ENCODE data around the gene SLC22A15.
A peak's percentile ranks its signal among the peaks of the same experiment; 100 is the strongest.
"Not testable (repeated sequence)": the region's sequence is repeated elsewhere in the genome, so short reads cannot be mapped to it uniquely, and the experiment has no call there.

The SLC22A15 gene

GRCh38 chr1:115980998-115981993 is 5.0 kb downstream of the SLC22A15 start:
- DNase-seq = peak in 5 of 14 donors; percentile 29 to 67 (median 59)

- no peak for DNase-seq
Measured at GRCh38 chr1:115982400-115982799, 6.1 kb downstream of the SLC22A15 start.

GRCh38 chr1:115983584-115983983 is 7.3 kb downstream of the SLC22A15 start:
- DNase-seq = no peak

- DNase-seq = no peak
Measured at GRCh38 chr1:115987623-115988022, 11.3 kb downstream of the SLC22A15 start.

- no peak for DNase-seq
Measured at GRCh38 chr1:115988953-115989352, 12.6 kb downstream of the SLC22A15 start.

- DNase-seq = no peak
Measured at GRCh38 chr1:115989699-115990098, 13.4 kb downstream of the SLC22A15 start.

GRCh38 chr1:115991909-115992308 is 15.6 kb downstream of the SLC22A15 start:
- DNase-seq = peak in 1 of 14 donors; percentile 20

GRCh38 chr1:115997921-115998320 is 21.6 kb downstream of the SLC22A15 start:
- not testable (repeated sequence) for DNase-seq

- peak in 1 of 14 donors; percentile 25 for DNase-seq
Measured at GRCh38 chr1:116001739-116002487, 25.6 kb downstream of the SLC22A15 start.

GRCh38 chr1:116002781-116003420 is 26.6 kb downstream of the SLC22A15 start:
- peak in 12 of 14 donors; percentile 11 to 86 (median 64) for DNase-seq

- no peak for DNase-seq
Measured at GRCh38 chr1:116003823-116004222, 27.5 kb downstream of the SLC22A15 start.

GRCh38 chr1:116006486-116006964 is 30.2 kb downstream of the SLC22A15 start:
- DNase-seq = no peak

GRCh38 chr1:116008656-116009390 is 32.5 kb downstream of the SLC22A15 start:
- peak in 9 of 14 donors; percentile 12 to 63 (median 47) for DNase-seq

- DNase-seq = peak in 1 of 14 donors; percentile 13
Measured at GRCh38 chr1:116012716-116013115, 36.4 kb downstream of the SLC22A15 start.

- no peak for DNase-seq
Measured at GRCh38 chr1:116015679-116016078, 39.4 kb downstream of the SLC22A15 start.

GRCh38 chr1:116018007-116018406 is 41.7 kb downstream of the SLC22A15 start:
- no peak for DNase-seq

- DNase-seq = no peak
Measured at GRCh38 chr1:116019653-116020253, 43.4 kb downstream of the SLC22A15 start.

GRCh38 chr1:116020668-116021272 is 44.5 kb downstream of the SLC22A15 start:
- peak in 3 of 14 donors; percentile 22 to 31 (median 24) for DNase-seq

- no peak for DNase-seq
Measured at GRCh38 chr1:116024626-116025025, 48.3 kb downstream of the SLC22A15 start.

GRCh38 chr1:116026631-116027030 is 50.3 kb downstream of the SLC22A15 start:
- peak in 1 of 14 donors; percentile 17 for DNase-seq
